Lower leg skin (tissue), 4 donors: ENCODE results near the gene WDR64. TPM values are rescaled to one million over a fixed set of nuclear protein-coding genes. Genes with fewer than 3 reads are reported as not detected.

Experiments
- DNase-seq, 2 donors: peaks; one replicate each; pipeline ENCODE4 v3.0.0-alpha.2; 2019; ENCODE audit warnings: low spot score in 2 of 2
- H3K4me3 ChIP-seq: fragments of 200-600 bp; sonication (generic); 2 replicates; pipeline ENCODE4 v1.5.1; 2017; ENCODE audit warnings: mild to moderate bottlenecking, low read depth; ENCODE audit not compliant: poor library complexity, severe bottlenecking
- POLR2A ChIP-seq, 2 donors: fragments of 450-650 bp; IDR thresholded peaks; one replicate each; pipeline ENCODE4 v1.6.1; 2016 to 2017; ENCODE audit warnings: antibody characterized with exemption in 2 of 2, mild to moderate bottlenecking in 1 of 2, moderate library complexity in 1 of 2
- WGBS, 2 donors: methylation state at CpG; one replicate each; pipeline ENCODE4 v1.1.5; 2018; 5-methylcytosine and 5-hydroxymethylcytosine counted together
- intact Hi-C: fragments of 100-400 bp; cut with DNase I; formaldehyde crosslinking; loops from one replicate; pipeline ENCODE4 v1.15.0; 2023; ENCODE audit warnings: low total_unique reads
- total RNA-seq, 4 donors: library from RNA; depleted of rRNA; stranded (reverse); fragments of >200 nt; gene quantifications; one replicate each; pipeline ENCODE4 v1.1.0, GENCODE V29; 2016
- TF ChIP-seq, protein P1 (sequence below), 3 donors: fragments of 450-650 bp; IDR thresholded peaks; one replicate each; pipeline ENCODE4 v1.5.1; 2016; ENCODE audit warnings: antibody characterized with exemption in 3 of 3, mild to moderate bottlenecking in 3 of 3, moderate library complexity in 2 of 3

The WDR64 gene
- total RNA-seq, 4 donors from 2014 or later = not detected

DNA sequence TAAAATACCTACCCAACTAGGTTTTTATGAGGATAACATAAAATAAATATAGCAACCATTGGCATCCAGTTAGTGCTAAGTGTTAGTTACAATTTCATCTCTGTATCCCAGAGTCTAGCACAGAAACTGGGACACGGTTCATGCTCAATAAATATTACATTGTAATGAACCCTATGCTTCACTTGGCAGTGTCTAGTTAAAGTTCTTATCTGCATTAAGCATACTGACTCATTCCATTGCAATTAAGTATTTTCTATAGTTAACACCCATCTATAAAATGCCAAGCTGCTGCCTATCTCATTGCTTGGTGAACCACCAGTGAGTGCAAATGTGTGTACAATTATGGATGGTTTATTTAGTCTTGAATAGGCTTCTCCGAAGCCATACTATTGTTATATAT is 27.1 kb upstream of the WDR64 start:
- TF ChIP-seq, protein P1, sequence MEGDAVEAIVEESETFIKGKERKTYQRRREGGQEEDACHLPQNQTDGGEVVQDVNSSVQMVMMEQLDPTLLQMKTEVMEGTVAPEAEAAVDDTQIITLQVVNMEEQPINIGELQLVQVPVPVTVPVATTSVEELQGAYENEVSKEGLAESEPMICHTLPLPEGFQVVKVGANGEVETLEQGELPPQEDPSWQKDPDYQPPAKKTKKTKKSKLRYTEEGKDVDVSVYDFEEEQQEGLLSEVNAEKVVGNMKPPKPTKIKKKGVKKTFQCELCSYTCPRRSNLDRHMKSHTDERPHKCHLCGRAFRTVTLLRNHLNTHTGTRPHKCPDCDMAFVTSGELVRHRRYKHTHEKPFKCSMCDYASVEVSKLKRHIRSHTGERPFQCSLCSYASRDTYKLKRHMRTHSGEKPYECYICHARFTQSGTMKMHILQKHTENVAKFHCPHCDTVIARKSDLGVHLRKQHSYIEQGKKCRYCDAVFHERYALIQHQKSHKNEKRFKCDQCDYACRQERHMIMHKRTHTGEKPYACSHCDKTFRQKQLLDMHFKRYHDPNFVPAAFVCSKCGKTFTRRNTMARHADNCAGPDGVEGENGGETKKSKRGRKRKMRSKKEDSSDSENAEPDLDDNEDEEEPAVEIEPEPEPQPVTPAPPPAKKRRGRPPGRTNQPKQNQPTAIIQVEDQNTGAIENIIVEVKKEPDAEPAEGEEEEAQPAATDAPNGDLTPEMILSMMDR (IDR thresholded peaks at IDR 0.05) = no peak
- no peak for TF ChIP-seq POLR2A (IDR thresholded peaks at IDR 0.05)
- WGBS, 2 donors = 60 to 64% methylated on average over 2 of the region's 2 CpGs
- no peak for DNase-seq
- intact Hi-C loops = no loop called here
- H3K4me3 ChIP-seq = no peak overlapping the region

DNA sequence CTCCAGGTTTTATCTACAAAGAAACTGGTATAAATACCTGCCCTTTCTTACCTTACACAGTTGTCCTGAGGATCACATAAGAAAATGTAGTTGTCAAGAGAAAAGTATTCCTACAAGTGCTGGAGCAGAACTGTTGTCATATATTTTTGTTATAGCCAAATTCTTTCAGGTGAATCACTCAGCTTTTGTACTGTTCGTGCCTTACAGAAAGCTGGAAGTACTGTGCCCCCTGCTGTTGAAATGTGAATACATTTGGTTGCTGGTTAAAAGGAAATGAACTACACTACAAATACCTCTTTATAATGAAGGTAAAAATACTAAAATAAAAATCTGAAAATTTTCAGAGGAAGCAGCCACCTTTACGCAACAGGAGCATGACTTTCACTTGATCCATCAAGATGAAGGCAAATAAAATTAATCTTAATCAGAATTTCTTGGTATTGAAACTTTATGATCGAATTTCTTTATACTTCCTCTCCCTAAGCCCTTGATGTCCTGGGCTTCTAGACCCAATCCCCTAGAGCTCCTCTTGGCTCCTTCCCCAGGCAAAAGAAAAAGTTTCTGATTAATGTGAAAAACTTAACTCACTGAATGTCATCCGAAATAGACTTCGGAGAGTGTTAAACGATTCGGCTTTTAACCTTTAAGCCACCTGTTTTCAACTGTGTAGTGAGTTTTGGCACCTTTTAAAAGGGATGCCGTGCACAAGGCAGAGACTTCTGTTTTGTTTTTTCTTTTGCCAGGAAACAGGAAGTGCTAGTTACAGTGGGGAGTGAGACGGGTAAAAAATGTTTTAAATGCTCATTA is 24.4 kb upstream of the WDR64 start:
- TF ChIP-seq, protein P1 (IDR thresholded peaks at IDR 0.05) = no peak
- TF ChIP-seq POLR2A (IDR thresholded peaks at IDR 0.05) = no peak
- no peak for DNase-seq
- intact Hi-C loops = no loop called here
- no peak overlapping the region for H3K4me3 ChIP-seq
- 44 to 51% methylated on average over 9 of the region's 9 CpGs for WGBS, 2 donors

DNA sequence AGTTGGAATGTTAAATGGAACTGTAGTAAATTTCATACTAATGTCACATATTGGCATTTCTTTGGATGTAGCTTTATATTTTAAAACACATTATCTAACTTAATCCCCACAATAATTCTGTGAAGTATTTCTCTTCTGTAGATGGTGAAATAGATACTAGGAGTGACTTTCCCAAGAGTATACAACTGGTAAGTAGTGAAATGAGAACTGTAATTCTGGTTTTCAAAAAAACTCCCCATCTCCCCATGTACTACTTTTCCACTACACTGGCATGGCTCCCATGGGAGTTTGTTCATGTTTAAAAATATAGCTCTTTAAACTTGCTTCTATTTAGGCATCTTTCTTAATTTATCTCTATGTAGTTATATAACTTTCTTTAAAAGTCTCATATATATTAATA is 22.1 kb upstream of the WDR64 start:
- intact Hi-C loops = no loop called here
- H3K4me3 ChIP-seq = no peak overlapping the region
- DNase-seq = no peak
- TF ChIP-seq, protein P1 (IDR thresholded peaks at IDR 0.05) = no peak
- TF ChIP-seq POLR2A (IDR thresholded peaks at IDR 0.05) = no peak

DNA sequence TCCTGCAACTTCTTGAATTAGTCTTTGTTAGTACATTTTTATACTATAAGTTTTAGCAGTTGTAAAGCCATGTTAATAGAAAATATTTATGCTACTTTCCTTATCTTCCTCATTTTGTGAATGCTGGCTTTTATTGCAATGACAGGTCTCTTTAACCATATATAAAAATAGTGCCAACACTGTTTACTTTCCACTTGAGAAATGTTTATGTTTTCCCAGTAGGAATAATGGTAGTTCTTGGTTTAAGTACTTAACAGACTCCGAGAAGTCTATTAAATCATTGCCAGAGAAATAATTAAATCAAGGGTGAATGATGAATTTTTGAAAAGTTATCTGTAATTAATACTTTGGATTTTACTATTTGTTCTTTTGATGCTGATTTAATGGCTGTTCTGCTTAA is 21.6 kb upstream of the WDR64 start:
- no peak for DNase-seq
- intact Hi-C loops = no loop called here
- no peak overlapping the region for H3K4me3 ChIP-seq
- no peak for TF ChIP-seq POLR2A (IDR thresholded peaks at IDR 0.05)
- TF ChIP-seq, protein P1 (IDR thresholded peaks at IDR 0.05) = no peak
- WGBS, 2 donors = 89% methylated on average over 1 of the region's 1 CpG

DNA sequence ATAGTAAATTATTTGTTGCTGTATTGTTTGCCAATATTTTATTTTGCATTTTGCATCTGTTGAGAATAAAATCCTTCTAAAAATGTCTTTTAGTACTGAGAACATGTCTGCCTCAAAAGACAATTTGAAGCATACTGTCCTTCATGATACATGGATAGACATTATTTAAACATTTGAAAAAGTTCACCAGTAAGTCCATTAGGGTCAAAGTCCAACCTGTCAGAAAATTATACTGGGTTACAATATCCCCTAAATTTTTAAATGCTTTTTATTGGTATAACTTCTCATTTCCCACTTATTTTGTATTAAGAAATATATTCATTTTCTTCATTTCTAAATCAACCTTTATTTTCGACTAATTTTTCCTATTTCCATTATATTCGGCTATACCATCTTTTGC is 21.2 kb upstream of the WDR64 start:
- TF ChIP-seq POLR2A (IDR thresholded peaks at IDR 0.05) = no peak
- no peak overlapping the region for H3K4me3 ChIP-seq
- 96 to 99% methylated on average over 2 of the region's 2 CpGs for WGBS, 2 donors
- intact Hi-C loops = no loop called here
- no peak for DNase-seq

DNA sequence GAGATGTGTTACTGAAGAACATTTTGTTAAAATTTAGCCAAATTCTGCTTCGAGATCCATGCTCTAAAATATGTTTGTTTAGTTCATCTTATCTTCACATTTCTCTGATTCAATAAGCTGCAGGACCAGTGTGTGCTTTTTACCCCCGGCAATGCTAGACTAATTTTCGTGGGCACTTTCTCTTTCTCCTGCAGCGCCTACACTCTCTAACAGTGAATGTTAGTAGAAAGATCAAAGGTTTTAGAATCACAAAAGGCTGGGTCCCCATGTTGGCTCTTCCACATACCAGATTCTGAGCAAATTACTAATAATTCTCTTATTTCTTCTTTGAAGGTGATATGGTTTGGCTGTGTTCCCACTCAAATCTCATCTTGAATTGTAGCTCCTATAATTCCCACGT is 20.4 kb upstream of the WDR64 start:
- intact Hi-C loops = no loop called here
- DNase-seq = no peak
- TF ChIP-seq, protein P1 (IDR thresholded peaks at IDR 0.05) = no peak
- TF ChIP-seq POLR2A (IDR thresholded peaks at IDR 0.05) = no peak
- no peak overlapping the region for H3K4me3 ChIP-seq
- 86 to 87% methylated on average over 5 of the region's 5 CpGs for WGBS, 2 donors
